Measurements from ENCODE around the gene ANKRD13C. TPM values are rescaled to one million over a fixed set of nuclear protein-coding genes. Genes with fewer than 3 reads are reported as not detected.
A peak's percentile ranks its signal among the peaks of the same experiment; 100 is the strongest.
"Not testable (repeated sequence)": the region's sequence is repeated elsewhere in the genome, so short reads cannot be mapped to it uniquely, and the experiment has no call there.

Gene ANKRD13C
- total RNA-seq, 1 donor from 2014 or later: 18.8 TPM

DNA sequence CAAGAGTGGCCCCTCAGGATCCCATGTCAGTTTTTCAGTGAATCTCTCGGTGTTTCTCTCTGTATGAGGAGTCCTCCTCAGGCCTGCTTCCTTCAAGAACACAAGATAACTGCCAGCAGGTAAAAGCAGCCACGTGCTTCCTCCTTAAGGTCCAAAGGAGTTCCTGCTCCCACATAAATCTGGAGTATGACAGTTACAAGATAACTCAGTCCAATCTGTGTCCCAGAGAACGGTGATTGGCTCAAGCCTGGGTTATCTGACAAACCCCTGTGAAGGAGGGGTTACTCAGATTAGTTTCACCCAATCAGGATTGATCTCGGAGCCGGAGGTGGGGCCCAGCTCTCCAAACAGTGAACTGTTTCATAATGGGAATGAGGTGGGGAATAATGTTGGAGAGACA lies 5.8 kb upstream of the ANKRD13C start:
- DNase-seq (ENCODE audit: extremely low read depth, low read depth, low spot score): no peak

DNA sequence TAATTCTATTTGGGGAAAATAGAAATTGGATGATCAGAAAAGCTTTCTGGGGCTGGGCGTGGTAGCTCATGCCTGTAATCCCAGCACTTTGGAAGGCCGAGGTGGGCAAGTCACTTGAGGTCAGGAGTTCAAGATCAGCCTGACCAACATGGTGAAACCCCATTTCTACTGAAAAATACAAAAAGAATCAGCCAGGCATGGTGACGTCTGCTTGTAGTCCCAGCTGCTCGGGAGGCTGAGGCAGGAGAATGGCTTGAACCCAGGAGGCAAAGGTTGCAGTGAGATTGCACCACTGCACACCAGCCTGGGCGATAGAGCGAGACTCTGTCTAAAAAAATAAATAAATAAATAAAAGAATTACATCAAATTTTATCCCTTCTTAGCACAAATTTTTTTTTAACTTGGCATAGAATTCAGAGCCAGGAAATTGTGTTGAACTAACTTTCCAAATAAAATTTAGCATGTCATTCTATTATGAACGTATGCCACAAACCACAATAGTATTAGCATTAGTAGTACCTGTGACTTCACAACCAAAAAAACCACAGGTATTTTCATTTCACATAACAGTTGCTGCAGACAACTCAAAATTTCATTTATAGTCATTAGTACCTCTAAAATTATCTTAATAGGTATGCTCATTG lies 4.5 kb upstream of the ANKRD13C start:
- no peak for DNase-seq (ENCODE audit: extremely low read depth, low read depth, low spot score)

DNA sequence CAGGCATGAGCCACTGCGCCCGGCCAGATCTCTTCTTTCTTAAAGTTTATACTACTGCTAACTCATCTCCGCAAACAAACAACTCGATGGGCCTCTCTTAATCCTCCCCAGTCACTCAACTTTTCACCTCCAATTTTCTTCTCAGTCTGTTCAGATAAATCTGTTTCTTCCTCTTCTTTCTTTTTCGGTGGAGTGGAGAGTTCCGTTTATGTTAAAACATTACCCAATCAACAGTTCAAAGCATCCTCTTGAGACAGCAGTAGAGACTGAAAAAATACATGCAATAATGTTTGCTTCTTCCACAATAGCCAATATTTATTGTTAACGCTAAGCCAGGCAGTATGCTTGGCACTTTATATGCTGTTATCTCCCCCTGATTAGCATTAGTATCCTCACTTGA lies 1.4 kb upstream of the ANKRD13C start:
- DNase-seq (ENCODE audit: extremely low read depth, low read depth, low spot score): no peak

DNA sequence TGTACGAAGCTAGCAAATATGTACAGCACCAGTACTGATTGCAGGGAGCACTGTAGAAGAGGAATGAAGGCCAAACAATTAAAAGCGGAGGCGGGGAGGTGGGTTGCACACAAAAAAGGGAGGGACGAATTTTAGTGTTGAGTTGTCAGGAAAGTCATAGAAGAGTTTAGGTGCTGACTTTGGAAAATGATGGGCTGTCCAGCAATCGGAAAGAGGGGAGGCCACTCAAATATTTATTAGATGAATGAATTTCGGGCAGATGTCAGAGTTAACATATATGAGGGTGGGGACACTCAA lies 537 bp upstream of the ANKRD13C start:
- no peak for DNase-seq (ENCODE audit: extremely low read depth, low read depth, low spot score)

DNA sequence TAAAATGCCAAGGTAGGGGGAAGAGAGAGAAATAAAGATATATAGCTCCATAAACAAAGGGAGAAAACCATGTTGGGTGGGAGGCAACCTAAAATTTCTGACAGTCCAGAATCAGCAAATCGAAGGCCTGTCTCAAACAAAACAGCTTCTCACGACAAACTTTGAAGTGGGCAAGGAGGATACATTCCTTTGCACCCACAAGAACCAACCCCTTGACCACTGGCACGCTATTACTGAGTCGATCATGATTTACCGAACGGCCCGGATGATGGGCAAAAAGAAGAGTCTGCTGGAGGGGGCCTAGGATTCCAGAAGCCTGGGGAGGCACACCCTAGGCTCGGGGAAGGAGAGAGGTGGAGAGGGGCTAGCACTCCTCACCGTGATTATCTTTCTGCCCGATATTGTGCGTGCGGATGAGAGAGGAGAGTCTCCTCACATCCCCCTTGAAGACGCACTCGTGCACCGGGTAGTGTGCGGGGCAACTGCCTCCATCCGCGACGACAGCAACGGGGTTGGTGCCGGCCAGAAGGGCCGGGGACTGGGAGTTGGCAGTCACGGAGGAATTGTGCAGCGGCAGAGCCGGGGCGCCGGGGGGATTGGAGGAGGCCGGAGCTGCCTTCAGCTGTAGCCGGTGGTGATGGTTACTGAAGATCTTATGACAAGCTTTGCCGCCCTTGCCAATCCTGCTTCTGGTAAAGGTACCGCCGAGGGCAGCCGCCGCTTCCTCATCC lies 756 bp downstream of the ANKRD13C start:
- no peak for DNase-seq (ENCODE audit: extremely low read depth, low read depth, low spot score)

DNA sequence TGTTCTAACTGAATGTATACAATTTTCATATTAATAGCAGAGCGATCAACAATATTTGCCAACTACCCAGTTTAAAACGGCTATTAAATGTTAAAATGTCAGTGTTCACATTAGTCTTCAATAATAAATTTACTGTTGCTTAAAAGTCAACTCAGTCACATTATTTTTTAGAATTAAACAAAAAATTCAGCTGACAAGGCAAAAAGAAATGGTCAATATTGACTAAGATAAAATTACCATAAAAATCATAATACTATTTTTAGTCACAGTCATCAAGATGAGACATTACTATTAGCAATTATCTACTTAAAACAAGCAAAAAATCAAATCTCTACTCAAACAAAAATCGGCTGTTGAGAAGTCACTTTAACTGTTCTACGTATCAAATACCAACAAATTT lies 1.5 kb downstream of the ANKRD13C start:
- no peak for DNase-seq (ENCODE audit: extremely low read depth, low read depth, low spot score)

DNA sequence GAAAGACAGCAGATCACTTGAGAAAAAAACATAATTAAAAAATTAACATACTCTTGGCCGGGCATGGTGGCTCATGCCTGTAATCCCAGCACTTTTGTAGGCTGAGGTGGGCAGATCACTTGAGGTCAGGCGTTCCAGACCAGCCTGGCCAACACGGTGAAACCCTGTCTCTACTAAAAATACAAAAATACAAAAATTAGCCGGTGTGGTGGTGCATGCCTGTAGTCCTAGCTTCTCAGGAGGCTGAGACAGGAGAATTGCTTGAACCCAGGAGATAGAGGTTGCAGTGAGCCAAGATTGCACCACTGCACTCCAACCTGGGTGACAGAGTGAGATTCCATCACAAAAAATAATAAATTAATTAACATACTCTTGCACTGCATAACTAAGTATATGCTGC lies 4.7 kb downstream of the ANKRD13C start:
- DNase-seq (ENCODE audit: extremely low read depth, low read depth, low spot score): not testable (repeated sequence)

DNA sequence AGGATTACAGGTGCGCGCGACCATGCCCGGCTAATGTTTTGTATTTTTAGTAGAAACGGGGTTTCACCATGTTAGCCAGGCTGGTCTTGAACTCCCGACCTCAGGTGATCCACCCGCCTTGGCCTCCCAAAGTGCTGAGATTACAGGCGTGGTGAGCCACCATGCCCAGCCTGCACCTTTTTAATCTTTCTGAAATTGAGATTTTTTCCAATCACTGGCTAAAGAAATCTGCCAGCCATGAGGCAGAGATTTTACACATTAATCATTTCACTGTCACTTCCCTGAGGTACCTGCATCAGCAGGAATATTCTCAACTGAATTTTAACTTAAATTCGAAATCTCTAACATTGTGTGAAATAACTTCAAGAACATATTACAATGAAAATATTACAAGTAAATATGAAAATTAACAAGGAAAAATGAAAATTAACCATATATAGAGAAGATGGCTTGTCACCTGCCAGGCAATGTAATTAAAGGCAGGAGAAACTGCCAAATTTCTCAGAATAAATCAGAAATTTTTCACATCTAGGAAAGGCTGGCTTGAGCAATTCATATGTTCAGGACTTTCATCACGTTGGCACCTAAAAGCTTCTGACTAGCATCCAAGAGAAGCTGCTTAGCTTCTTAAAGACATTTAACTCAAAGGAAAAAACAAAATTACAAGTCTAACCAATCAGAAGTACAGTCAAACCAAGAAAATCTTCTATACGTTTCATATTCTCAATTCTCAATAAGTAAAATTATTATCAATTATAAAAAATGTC lies 5.9 kb downstream of the ANKRD13C start:
- no peak for DNase-seq (ENCODE audit: extremely low read depth, low read depth, low spot score)

DNA sequence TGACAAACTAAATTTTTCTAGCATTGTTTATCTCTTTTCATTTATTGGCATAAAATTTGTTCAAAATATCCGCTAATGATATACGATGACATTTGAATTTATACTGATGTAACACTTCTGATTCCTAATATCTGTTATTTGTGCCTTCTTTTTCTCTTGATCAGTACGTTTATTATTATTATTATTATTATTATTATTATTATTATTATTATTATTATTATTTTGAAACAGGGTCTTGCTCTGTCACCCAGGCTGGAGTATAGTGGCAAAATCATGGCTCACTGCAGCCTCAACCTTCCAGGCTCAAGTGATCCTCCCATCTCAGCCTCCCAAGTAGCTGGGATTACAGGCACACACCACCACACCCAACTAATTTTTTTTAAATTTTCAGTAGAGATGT lies 14.9 kb downstream of the ANKRD13C start:
- not testable (repeated sequence) for DNase-seq (ENCODE audit: extremely low read depth, low read depth, low spot score)

DNA sequence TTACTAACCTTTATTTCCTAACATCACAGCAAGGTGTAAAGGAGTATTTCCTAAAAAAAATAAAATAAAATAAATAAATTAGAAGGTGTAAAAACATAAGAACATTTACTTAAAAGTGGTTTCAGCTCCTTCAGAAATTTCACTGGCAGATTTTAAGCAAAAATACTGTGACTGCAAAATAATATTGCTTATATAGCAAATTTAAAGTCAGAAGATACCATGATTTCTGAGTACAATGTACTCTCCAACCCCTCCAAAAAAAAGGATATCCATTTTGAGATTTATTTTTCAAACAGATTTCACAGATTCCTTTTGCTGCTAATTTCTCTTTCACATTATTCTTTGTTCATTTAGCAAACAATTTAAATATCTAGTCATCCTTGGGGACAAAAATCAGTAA lies 18.5 kb downstream of the ANKRD13C start:
- DNase-seq (ENCODE audit: extremely low read depth, low read depth, low spot score): no peak

DNA sequence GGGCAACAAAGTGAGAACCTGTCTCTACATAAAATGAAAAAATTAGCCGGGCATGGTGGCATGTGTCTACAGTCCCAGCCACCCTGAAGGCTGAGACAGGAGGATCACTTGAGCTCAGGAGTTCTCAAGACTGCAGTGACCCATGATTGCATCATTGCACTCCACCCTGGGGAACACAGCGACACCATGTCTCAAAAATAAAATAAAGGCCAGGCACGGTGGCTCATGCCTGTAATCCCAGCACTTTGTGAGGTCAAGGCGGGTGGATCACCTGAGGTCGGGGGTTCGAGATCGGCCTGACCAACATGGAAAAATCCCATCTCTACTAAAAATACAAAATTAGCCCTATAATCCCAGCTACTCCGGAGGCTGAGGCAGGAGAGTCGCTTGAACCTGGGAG lies 20.1 kb downstream of the ANKRD13C start:
- DNase-seq (ENCODE audit: extremely low read depth, low read depth, low spot score): no peak

DNA sequence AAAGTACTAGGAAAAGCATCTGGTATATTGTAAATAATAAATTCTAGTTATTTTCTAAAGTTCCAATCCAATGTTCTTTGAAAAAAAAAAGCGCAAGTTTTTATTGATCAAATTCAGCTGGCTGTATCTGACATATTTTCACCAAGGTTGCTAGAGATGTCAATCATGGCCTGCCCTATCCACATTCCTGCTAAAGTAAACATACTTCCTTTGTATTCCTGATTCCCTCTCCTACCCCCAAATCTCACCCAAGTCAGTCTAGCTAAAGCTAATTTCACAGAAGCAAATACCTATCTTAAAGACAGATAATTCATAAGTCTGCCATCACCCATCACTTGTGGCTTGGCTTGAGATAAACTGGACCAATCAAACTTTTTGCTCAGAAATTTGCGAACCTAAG lies 21.3 kb downstream of the ANKRD13C start:
- DNase-seq (ENCODE audit: extremely low read depth, low read depth, low spot score): no peak

DNA sequence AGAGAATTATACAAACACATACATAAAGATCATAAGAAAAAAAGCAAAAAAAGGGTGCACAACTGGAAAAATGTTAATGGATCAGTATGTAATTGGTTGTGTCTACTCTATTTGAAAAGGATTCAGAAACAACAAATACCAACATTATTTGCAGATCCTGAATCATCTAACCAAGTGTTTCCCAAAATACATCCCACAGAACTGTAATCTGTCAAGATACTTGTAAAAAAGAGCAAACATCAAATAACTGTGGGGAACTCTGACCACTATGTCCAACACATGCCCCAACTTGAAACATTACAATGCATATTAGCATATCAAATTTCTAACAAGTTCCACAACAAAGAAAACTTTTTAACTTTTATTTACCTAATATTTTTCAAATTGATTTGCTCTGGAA lies 22.6 kb downstream of the ANKRD13C start:
- DNase-seq (ENCODE audit: extremely low read depth, low read depth, low spot score): no peak

DNA sequence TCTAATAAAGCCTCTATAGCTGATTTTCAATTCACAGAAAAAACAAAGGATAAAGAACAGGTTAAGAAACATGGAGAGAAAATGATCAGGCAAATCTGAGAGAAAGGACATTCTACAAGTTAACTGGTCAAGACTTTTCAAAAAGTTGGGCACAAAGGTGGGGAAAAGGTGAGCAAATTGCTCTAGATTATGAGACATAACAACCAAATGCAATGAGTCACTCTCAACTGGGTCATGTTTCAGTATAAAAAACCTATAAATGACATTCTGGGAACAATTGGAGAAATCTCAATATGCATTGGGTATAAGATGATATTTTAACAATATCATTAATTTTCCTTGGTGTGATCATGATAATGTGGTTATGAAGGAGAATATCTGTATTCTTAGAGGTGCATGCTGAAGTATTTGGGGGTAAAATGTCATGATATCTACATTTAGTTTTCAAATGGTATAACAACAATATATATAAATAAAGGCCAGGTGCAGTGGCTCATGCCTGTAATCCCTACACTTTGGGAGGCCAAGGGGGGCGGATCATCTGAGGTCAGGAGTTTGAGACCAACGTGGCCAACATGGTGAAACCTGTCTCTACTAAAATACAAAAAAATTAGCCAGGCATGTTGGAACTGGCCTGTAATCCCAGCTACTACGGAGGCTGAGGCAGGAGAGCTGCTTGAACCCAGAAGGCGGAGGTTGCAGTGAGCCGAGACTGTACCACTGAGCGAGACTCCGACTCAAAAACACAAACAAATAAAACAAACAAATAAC lies 27.0 kb downstream of the ANKRD13C start:
- DNase-seq (ENCODE audit: extremely low read depth, low read depth, low spot score): no peak

DNA sequence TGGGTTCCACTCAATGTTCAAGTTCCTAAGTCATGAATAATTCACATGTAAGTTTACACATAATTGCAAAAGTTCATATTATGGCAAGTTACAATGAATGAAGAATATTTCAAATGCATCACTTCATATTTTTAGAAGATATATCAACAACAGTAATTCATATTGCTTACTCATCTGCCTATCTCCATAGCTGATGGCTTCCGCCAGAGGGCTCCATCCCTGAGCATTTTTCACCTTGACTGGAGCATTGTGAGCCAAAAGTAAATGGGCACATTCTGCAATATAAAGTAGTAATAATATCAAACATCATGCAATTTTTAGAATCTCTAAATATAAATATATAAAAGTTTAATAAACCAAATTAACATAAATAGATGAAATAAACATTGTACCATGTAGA lies 29.8 kb downstream of the ANKRD13C start:
- no peak for DNase-seq (ENCODE audit: extremely low read depth, low read depth, low spot score)

DNA sequence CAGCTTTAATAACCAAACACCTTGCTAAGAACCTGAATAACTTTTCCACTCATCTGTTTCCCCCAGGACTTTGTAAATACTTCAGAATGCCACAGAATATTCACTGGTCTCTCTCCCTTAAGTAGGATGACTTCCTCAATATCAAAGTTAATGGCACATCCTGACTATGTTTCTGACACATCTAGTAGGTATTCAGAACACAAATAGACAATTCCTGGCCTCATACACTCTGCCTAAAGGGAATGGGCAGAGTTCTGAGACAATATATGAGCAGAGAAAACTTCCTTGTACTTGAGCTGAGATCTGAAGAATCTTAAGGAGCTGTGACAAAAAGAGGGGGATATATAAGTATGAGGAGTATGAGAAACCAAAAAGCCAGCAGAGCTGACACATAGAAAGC lies 34.8 kb downstream of the ANKRD13C start:
- DNase-seq (ENCODE audit: extremely low read depth, low read depth, low spot score): peak; percentile 4

DNA sequence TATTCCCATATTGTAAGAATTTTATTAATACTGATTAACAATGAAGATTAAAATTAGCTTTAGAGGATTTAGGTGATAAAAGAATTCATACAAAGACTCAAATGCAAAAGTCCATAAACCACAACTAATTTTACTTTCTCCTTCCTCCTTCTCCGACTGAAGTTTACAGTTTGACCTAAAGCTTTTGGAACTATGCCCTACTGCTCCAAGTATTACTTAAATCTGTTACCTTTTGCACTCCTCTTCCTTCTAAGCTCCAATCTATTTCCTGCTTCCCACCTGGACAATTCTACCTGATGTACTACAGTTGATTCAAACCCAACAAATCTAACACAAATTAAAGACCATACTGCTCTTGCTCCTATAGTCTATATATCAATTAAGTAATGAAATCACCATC lies 36.3 kb downstream of the ANKRD13C start:
- no peak for DNase-seq (ENCODE audit: extremely low read depth, low read depth, low spot score)

DNA sequence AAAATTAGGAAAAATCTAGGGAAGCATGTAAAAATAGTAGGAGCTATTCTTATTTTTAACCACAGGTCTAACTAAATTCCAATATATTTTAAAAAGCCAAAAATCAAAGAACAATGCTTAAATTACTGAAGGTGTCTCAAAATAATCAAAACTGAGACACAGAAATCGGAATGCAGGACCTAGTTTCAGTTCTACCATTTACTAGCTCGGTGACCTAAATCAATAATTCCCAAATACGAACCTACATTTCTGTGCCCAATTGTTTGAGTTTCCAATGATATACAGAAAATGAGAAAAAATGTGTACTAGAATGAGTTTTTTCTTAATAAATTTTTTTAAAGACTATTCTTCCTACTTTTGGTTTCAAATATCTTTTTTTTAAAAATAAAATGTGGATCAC lies 37.4 kb downstream of the ANKRD13C start:
- DNase-seq (ENCODE audit: extremely low read depth, low read depth, low spot score): no peak

DNA sequence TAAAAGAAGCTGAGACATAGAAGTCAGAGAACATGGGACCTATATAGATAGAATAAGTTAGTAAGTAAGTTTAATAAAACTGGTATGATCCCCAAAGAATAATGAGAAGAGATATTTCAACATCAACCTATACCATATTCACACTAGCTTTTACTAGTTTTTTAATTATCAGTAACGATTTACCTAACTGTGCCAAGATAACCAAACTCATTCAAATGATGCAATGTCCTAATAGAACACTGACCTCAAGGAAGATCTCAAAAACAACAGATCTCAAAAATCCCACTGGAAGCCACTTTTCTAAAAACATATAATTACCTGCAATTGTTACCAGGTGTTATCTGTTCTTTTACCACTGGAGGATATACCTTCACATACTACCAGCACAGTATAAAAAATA lies 38.7 kb downstream of the ANKRD13C start:
- DNase-seq (ENCODE audit: extremely low read depth, low read depth, low spot score): no peak

DNA sequence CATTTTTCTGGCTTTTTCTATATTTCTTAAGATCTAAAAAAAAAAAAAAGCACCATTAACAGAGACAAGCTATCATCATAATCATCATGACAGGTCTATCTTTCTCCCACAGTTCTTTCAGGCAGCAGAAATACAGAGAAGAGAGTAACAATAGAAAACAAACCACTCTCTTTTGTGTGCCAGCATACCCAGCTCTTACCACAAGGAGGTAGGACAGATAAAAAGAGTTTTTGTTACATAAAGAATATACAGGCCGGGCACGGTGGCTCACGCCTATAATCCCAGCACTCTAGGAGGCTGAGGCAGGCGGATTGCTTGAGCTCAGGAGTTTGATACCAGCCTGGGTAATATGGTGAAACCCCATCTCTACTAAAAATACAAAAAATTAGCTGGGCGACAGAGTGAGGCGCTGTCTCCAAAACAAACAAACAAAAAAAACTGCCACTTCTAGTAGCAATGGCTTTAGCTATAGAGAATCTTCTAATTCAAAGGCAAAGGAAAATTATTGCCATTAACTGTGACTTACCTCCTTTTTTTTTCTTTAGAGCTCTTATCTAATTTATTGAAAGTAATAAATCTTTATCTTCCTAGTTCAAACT lies 39.7 kb downstream of the ANKRD13C start:
- no peak for DNase-seq (ENCODE audit: extremely low read depth, low read depth, low spot score)

DNA sequence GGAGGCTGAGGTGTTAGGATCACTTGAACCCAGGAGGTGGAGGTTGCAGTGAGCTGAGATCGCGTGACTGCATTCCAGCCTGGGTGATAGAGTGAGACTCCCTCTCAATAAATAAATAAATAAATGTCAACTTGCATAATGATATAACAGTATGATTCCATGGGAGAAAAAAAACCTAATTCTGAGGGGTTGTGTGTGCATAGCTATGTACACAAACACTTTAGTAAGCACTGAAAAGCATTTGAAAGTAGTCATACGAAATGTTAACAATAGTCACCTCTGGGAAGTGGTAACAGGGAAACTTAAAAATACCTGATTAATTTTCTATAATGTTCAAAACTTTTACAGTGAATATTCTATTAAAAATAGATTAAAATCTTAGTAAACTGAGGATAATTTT lies 43.2 kb downstream of the ANKRD13C start:
- no peak for DNase-seq (ENCODE audit: extremely low read depth, low read depth, low spot score)
